ENCODE results near the gene DMC1.
"Not testable (repeated sequence)": the region's sequence is repeated elsewhere in the genome, so short reads cannot be mapped to it uniquely, and the experiment has no call there.

The DMC1 gene, protein sequence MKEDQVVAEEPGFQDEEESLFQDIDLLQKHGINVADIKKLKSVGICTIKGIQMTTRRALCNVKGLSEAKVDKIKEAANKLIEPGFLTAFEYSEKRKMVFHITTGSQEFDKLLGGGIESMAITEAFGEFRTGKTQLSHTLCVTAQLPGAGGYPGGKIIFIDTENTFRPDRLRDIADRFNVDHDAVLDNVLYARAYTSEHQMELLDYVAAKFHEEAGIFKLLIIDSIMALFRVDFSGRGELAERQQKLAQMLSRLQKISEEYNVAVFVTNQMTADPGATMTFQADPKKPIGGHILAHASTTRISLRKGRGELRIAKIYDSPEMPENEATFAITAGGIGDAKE

GRCh38 chr22:38569972-38570778, at the start of gene DMC1:
Gene DMC1 (minus strand): TSS chr22:38570183. CDS start chr22:38568256, 1,927 bp downstream.
- DNase-seq (ENCODE audit: low read depth), result peak; percentile 96

DNA sequence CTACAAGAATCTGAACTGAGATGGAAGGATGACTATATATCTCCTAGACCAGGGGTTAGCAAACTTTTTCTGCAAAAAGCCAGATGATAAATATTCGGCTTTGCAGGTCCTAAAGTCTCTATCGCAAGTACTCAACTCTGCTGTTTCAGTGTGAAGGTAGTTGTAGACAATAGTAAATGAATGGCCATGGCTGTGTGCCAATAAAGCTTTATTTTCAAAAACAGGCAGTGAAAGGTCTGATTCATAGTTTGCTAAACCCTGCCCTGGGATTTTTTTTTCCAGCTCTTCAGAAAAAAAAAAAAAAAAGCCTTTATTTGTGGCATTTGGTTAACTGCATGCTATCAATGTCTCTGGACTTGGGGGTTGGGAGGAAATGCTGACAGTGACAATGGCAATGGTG, 48.7 kb upstream of the DMC1 start:
- no peak for DNase-seq (ENCODE audit: low read depth)

DNA sequence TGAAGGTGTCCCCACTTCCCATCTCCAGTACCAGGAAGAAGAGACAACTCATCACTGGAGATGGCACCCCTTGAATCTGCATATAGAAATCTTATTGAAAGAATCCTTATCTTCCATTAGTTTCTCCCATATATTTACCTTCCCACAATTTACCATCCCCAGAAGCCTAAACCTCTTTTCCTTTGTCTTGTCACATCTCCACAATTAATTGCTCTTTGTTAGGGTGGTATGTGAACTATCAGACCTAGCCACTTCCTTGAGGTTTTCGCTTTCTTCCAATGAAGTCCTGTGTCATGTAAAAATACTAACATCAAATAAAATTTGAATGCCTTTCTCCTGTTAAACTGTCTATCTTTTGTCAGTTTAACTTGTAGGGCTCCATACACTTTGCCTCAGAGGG, 48.3 kb upstream of the DMC1 start:
- no peak for DNase-seq (ENCODE audit: low read depth)

- not testable (repeated sequence) for DNase-seq (ENCODE audit: low read depth)
Observed at GRCh38 chr22:38615064-38615405, 45.1 kb upstream of the DMC1 start.

DNA sequence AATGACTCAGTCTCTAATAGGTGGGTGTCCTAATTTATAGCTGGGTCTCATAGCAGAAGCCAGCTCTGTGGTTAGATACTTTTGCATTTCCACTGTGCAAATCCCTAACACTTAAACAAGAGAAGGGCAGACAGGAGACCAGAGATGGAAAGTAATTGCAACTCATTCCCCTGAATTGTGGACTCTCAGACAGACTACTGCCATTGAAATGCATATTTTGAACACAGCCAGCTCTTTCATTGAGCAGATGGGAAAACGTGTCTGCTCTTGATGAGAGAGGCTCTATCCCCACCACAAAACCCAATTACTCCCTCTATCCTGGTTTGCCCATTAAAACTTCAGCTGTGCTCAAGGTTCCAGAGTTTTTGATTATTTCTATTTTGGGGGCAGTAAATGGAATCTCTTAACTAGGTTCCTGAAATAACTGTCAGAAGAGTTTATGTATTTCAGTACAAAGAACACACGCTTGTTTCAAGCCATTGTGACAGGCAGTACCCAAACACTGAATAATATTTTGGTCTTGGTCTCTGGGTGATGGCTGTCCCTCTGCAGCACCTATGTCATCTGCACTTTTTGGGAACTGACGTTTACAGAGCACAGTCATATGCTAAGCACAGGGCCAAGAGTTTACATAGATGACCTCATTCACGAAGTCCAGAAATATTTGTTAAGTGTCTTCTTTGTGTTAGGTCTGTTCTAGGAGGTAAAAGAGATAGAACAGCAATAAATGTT, 44.5 kb upstream of the DMC1 start:
- DNase-seq (ENCODE audit: low read depth), result no peak

DNA sequence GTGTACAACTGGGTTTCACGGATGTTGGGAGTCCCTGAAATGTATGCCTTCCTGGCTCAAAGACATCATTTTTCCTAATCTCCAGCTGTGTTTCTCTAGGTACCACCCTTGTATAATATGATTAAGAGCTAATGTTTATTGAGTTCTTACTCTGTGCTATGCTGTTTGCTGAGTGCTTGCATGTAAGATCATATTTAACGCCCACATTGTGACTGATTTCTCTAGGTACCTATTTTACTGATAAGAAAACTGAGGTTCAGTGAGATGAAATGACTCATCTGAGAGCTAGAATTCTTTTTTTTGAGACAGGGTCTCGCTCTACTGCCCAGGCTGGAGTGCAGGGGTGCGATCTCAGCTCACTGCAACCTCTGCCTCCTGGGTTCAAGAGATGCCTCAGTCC, 43.6 kb upstream of the DMC1 start:
- DNase-seq (ENCODE audit: low read depth), result no peak

GRCh38 chr22:38612217-38613006, 42.4 kb upstream of the DMC1 start:
- no peak for DNase-seq (ENCODE audit: low read depth)

DNA sequence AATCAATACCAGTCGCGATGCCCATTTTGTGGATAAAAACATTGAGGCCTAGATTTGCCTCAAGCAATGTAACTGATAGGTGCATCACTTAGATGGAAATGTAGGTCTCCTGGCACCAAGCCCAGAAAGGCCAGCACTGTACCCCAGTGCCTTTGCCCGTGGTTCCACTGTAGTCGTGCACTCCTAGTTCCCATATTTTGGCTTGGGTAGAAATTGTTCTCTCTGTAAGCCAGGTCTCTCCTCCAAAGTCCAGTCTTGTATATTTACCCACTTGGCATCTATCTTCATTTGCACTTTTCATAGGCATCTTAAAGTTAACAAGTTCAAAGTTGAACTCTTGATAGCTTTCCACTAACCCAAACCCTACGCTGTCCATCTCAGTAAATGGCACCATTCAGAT, 41.6 kb upstream of the DMC1 start:
- no peak for DNase-seq (ENCODE audit: low read depth)

GRCh38 chr22:38610234-38610633, 40.3 kb upstream of the DMC1 start:
- DNase-seq (ENCODE audit: low read depth), result no peak

- DNase-seq (ENCODE audit: low read depth), result no peak
Observed at GRCh38 chr22:38608992-38609750, 39.2 kb upstream of the DMC1 start.

- no peak for DNase-seq (ENCODE audit: low read depth)
Observed at GRCh38 chr22:38607680-38608079, 37.7 kb upstream of the DMC1 start.

- DNase-seq (ENCODE audit: low read depth), result no peak
Observed at GRCh38 chr22:38602166-38602565, 32.2 kb upstream of the DMC1 start.

- DNase-seq (ENCODE audit: low read depth), result no peak
Observed at GRCh38 chr22:38601221-38601764, 31.3 kb upstream of the DMC1 start.

DNA sequence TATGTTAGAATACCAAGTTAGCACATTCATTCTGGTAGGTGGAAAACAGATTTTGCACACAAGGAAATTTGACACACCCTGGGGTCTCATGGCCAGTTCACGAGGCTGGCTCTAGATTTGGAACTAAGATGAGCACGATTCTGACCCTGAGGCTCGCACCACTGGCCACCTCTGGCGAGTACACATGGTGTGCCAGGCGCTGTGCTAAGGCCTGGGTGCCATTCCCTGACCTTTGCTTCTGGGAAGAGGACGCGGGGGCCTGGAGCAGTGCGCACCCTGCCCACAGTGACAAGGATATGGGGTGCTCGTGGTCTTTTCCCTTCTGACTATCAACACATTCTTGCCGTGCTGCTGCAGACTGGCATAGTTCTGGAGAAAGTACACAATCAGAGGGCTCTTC, 29.5 kb upstream of the DMC1 start:
- DNase-seq (ENCODE audit: low read depth), result no peak

- not testable (repeated sequence) for DNase-seq (ENCODE audit: low read depth)
Observed at GRCh38 chr22:38582923-38583322, 12.9 kb upstream of the DMC1 start.

DNA sequence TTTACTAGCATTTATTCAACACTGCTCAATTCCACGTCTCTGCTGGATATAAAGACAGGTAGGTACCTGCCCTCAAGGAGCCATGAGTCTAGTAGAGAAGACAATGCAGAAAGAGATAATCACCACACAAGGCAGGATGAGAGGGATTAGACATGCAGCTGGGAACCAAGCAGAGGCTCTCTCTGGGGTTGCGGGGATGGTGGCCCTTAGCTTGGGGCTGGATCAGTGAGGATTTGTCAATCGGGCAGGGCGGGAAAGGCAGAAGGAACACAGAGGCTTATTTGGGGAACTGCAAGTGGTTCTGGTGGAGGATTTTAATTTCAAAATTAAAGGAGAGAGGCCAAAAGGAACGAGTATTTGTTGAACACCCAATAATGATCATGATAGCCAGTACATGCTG, 8.5 kb upstream of the DMC1 start:
- no peak for DNase-seq (ENCODE audit: low read depth)

DNA sequence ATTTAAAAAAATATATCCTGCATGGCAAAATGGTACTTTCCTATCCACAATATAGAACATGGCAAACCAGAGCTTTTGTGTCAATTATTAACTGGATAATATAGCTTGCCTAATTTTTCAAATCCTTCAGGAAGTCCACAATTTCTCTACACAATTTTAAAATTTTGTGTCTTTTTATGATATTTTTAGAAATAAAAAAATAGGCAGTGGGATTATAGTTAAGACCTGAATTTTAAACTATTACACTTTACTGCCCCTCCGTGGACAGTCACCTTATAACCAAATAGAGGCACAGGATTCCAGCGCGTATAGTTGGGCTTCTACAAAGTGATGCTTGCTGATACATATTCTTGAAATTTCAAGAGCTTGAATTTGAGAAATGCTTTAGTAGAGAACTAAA, 2.1 kb upstream of the DMC1 start:
- DNase-seq (ENCODE audit: low read depth), result no peak

DNA sequence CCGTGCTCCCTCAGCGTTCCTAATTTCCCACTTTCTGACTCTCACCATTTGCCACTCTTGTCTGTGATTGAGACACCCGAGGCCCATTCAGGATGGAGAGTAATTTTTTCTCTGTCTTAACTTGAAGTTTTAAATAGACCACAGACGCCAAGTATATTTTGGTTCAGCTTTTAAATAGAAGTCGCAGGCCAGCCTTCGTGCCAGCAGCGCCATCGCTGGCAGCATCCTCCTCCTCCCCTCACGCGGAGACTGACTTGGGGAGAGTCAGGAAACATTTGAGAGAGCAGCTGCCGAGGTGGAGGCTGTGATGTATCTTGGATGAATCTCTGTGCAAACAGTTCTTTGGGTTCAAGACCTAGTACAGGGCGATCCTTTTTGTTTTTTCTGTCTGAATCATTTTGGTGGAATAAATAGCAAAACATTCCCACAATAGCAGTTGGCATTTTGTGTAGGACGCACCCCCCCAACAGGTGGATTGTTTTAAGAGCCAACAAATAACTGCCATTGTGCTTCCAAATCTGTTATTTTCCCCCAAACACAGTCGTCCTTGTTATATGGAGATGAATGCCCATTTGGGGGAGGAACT, 889 bp upstream of the DMC1 start:
- no peak for DNase-seq (ENCODE audit: low read depth)

- DNase-seq (ENCODE audit: low read depth), result no peak
Observed at GRCh38 chr22:38569181-38569971, 607 bp downstream of the DMC1 start.
